Astrocyte (in vitro differentiated cells and primary cell): ENCODE data around the gene PEX5L. TPM values are rescaled to one million over a fixed set of nuclear protein-coding genes. Genes with fewer than 3 reads are reported as not detected.
A peak's percentile ranks its signal among the peaks of the same experiment; 100 is the strongest.
"Not testable (repeated sequence)": the region's sequence is repeated elsewhere in the genome, so short reads cannot be mapped to it uniquely, and the experiment has no call there.

ENCODE experiments used
- DNase-seq: peaks from one replicate; pipeline ENCODE4 v3.0.0-alpha.2; 2010; ENCODE audit warnings: low read depth
- FAIRE-seq: peaks from 2 replicates; lab custom pipeline; 2011; peaks lifted over from hg19 to GRCh38; lab: Jason Lieb, UNC
- H2AFZ ChIP-seq: 2 replicates; pipeline ENCODE4 v1.6.0; 2012; ENCODE audit warnings: low read depth, low read length, inconsistent platforms
- H3K27ac ChIP-seq: 2 replicates; pipeline ENCODE4 v1.5.1; 2011; ENCODE audit warnings: low read depth, low read length, inconsistent platforms
- H3K27me3 ChIP-seq: 2 replicates; pipeline ENCODE4 v1.6.0; 2011; ENCODE audit warnings: low read length, inconsistent platforms; ENCODE audit not compliant: insufficient read depth
- H3K36me3 ChIP-seq: 2 replicates; pipeline ENCODE4 v1.5.1; 2011; ENCODE audit warnings: low read length, inconsistent platforms; ENCODE audit not compliant: insufficient read depth
- H3K4me1 ChIP-seq: 2 replicates; pipeline ENCODE4 v1.5.1; 2011; ENCODE audit warnings: low read length, inconsistent platforms; ENCODE audit not compliant: insufficient read depth
- H3K4me2 ChIP-seq: 2 replicates; pipeline ENCODE4 v1.6.0; 2012; ENCODE audit warnings: low read length, inconsistent platforms
- H3K4me3 ChIP-seq: 2 replicates; pipeline ENCODE4 v1.5.1; 2011; ENCODE audit warnings: low read depth, mild to moderate bottlenecking, low read length, inconsistent platforms; ENCODE audit not compliant: insufficient read depth
- H3K79me2 ChIP-seq: 2 replicates; pipeline ENCODE4 v1.6.0; 2012; ENCODE audit warnings: mild to moderate bottlenecking, low read length, inconsistent platforms; ENCODE audit not compliant: insufficient read depth
- H3K9ac ChIP-seq: 2 replicates; pipeline ENCODE4 v1.6.0; 2012; ENCODE audit warnings: mild to moderate bottlenecking, low read length, inconsistent platforms
- H3K9me3 ChIP-seq: 2 replicates; pipeline ENCODE4 v1.5.1; 2012; ENCODE audit warnings: low read depth, mild to moderate bottlenecking, low read length, inconsistent platforms; ENCODE audit not compliant: insufficient read depth
- H4K20me1 ChIP-seq: 2 replicates; pipeline ENCODE4 v1.6.0; 2012; ENCODE audit warnings: low read length, inconsistent platforms; ENCODE audit not compliant: insufficient read depth
- H3K27ac Mint-ChIP-seq: one replicate; pipeline ENCODE4 v1.8.0; 2021; ENCODE audit warnings: mild to moderate bottlenecking, mixed read lengths; ENCODE audit not compliant: unreplicated experiment
- H3K27me3 Mint-ChIP-seq: one replicate; pipeline ENCODE4 v1.8.0; 2021; ENCODE audit warnings: low read depth, mixed read lengths; ENCODE audit not compliant: unreplicated experiment
- H3K36me3 Mint-ChIP-seq: one replicate; pipeline ENCODE4 v1.8.0; 2021; ENCODE audit warnings: low read depth, mixed read lengths; ENCODE audit not compliant: unreplicated experiment
- H3K4me1 Mint-ChIP-seq: one replicate; pipeline ENCODE4 v1.8.0; 2021; ENCODE audit warnings: low read depth, mixed read lengths; ENCODE audit not compliant: unreplicated experiment
- H3K4me3 Mint-ChIP-seq: one replicate; pipeline ENCODE4 v1.8.0; 2021; ENCODE audit warnings: mild to moderate bottlenecking, moderate library complexity, mixed read lengths; ENCODE audit not compliant: unreplicated experiment
- H3K9me3 Mint-ChIP-seq: one replicate; pipeline ENCODE4 v1.8.0; 2021; ENCODE audit warnings: mild to moderate bottlenecking, mixed read lengths; ENCODE audit not compliant: unreplicated experiment
- CTCF ChIP-seq: IDR thresholded peaks from 2 replicates; pipeline ENCODE4 v1.5.1; 2011; ENCODE audit warnings: low read depth, mild to moderate bottlenecking, inconsistent platforms, low read length, moderate library complexity; ENCODE audit not compliant: insufficient read depth
- EZH2 ChIP-seq: IDR thresholded peaks from 2 replicates; pipeline ENCODE4 v1.6.1; 2012; ENCODE audit warnings: mild to moderate bottlenecking, low read length, inconsistent platforms; ENCODE audit not compliant: insufficient read depth
- total RNA-seq: library from RNA; stranded (reverse); gene quantifications from 2 replicates; pipeline ENCODE4 v1.2.1, GENCODE V29; 2021

Gene PEX5L
- total RNA-seq, 1 donor from 2014 or later: 0.43 TPM

- H4K20me1 ChIP-seq: no peaks in the 10 kb centered on the region
- H3K4me3 ChIP-seq: no peak overlapping the region
- peaks cover 2% of the 10 kb centered on the region for H3K36me3 Mint-ChIP-seq
- no peak for FAIRE-seq
- no peaks in the 10 kb centered on the region for H3K79me2 ChIP-seq
- no peak overlapping the region for H3K9ac ChIP-seq
- no peak overlapping the region for H3K4me3 Mint-ChIP-seq
- no peaks in the 10 kb centered on the region for H3K4me1 ChIP-seq
- no peaks in the 10 kb centered on the region for H3K27me3 Mint-ChIP-seq
- DNase-seq: no peak
- no peaks in the 10 kb centered on the region for H3K27me3 ChIP-seq
- H3K9me3 ChIP-seq: no peaks in the 10 kb centered on the region
- no peak overlapping the region for H3K27ac ChIP-seq
- no peaks in the 10 kb centered on the region for H3K4me1 Mint-ChIP-seq
- H2AFZ ChIP-seq: no peak overlapping the region
- no peaks in the 10 kb centered on the region for H3K36me3 ChIP-seq
- TF ChIP-seq EZH2 (no peak), CTCF (no peak)
- H3K4me2 ChIP-seq: no peak overlapping the region
- no peak overlapping the region for H3K27ac Mint-ChIP-seq
- no peaks in the 10 kb centered on the region for H3K9me3 Mint-ChIP-seq
These were observed 247.7 kb downstream of the PEX5L start for GRCh38 chr3:179788996-179789395.

- peaks cover 10% of the 10 kb centered on the region for H3K36me3 ChIP-seq
- not testable (repeated sequence) for H2AFZ ChIP-seq, H3K27me3 Mint-ChIP-seq, H3K27me3 ChIP-seq, H3K4me1 ChIP-seq, H3K27ac ChIP-seq, H4K20me1 ChIP-seq, H3K9me3 Mint-ChIP-seq, H3K4me3 ChIP-seq, H3K36me3 Mint-ChIP-seq, H3K4me1 Mint-ChIP-seq, H3K9ac ChIP-seq, FAIRE-seq, H3K4me2 ChIP-seq, H3K79me2 ChIP-seq, H3K27ac Mint-ChIP-seq, H3K9me3 ChIP-seq, H3K4me3 Mint-ChIP-seq
- peak; percentile 16 for DNase-seq
These were observed 253.9 kb downstream of the PEX5L start for GRCh38 chr3:179782841-179783240.

- DNase-seq (no peak), FAIRE-seq (no peak)
- TF ChIP-seq CTCF: no peak
- TF ChIP-seq EZH2: no peak
- Mint-ChIP-seq H3K27me3 (no peaks in the 10 kb centered on the region), H3K4me3 (no peak overlapping the region), H3K36me3 (peaks cover 13% of the 10 kb centered on the region), H3K27ac (no peak overlapping the region), H3K4me1 (no peaks in the 10 kb centered on the region), H3K9me3 (peaks cover 10% of the 10 kb centered on the region)
- H4K20me1 ChIP-seq: no peaks in the 10 kb centered on the region
- H3K27ac ChIP-seq: no peak overlapping the region
- no peaks in the 10 kb centered on the region for H3K27me3 ChIP-seq
- peaks cover under 1% of the 10 kb centered on the region for H3K36me3 ChIP-seq
- H3K4me1 ChIP-seq: no peaks in the 10 kb centered on the region
- no peak overlapping the region for H3K4me2 ChIP-seq
- no peaks in the 10 kb centered on the region for H3K79me2 ChIP-seq
- no peak overlapping the region for H2AFZ ChIP-seq
- no peak overlapping the region for H3K9ac ChIP-seq
- no peak overlapping the region for H3K4me3 ChIP-seq
- peaks cover 3% of the 10 kb centered on the region for H3K9me3 ChIP-seq
These were observed 261.2 kb downstream of the PEX5L start for GRCh38 chr3:179775416-179776122.
